NCI-H82 treated with DMSO at 0.1 percent for 48 hours (cell line): ENCODE data around the gene DGKA.
"Not testable (repeated sequence)": the region's sequence is repeated elsewhere in the genome, so short reads cannot be mapped to it uniquely, and the experiment has no call there.

Source experiments
- DNase-seq: peaks from one replicate; lab custom pipeline; 2025; ENCODE audit not compliant: unreplicated experiment; lab: John Stamatoyannopoulos, UW

Gene DGKA

DNA sequence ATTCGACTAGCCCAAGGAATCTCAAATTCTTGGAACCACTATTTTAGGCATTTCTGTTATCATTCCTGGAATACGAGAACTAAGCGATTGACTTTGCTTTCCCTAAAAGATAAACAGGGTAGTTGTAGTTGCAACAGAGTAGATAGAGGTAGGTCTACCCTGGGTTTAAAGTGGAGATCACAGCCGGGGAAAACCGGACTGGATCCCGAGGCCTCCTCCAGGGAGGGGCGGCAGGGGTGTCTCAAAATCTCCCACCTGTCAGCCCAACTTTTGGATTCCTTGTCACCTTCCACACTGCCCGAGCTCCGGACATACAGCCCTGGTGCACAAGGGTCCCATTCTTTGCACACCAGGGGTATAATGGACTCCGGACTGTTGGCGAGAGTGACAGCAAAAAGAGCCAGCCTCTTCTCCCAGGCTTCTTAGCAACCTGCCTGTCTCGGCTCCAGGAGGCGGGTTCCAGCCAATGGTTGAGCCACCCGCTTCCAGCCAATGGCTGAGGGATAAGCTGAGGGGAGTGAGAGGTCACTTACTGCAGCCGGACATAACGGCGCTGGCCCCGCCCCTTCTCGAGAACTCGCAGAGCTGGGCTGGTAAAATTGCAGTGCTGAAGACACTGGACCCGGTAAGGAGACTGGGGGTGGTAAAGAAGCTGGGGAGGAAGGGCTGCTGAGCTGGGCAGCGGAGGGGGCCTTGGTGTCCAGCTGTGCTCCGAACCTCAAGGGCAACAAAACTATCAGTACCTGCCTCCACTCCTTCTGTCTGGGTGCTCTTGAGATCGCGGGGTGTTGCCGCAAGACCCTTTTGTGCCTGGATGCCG lies 66.0 kb downstream of the DGKA start, which contains the start of gene SUOX:
Gene SUOX, plus strand, starts transcription at position 562 of the 820 bp plus-strand sequence. CDS start 4,946 bp downstream, outside the sequence.
- peak; percentile 77 for DNase-seq

DNA sequence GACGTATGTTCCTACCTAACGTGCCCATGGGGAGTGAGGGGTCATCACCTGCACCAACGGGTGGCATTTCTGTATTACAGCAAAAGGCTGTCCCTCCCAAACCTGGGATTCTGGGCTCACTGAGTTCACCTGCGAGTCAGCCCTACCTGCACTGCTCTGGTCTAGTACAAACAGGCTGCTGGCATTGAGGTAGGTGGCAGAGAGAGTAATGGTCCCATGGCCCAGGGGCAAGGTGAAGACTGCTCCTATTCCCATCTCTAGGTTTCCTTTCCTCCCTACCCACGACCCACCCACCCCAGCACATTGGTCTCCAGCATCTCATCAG lies 66.5 kb downstream of the DGKA start:
- DNase-seq = no peak

DNA sequence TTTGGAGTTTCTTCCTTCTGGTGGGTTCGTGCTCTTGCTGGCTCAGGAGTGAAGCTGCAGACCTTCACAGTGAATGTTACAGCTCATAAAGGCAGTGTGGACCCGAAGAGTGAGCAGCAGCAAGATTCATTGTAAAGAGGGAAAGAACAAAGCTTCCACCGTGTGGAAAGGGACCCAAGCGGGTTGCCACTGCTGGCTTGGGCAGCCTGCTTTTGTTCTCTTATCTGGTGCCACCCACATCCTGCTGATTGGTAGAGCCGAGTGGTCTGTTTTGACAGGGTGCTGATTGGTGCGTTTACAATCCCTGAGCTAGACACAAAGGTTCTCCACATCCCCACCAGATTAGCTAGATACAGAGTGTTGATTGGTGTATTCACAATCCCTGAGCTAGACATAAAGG lies 68.6 kb downstream of the DGKA start:
- DNase-seq = not testable (repeated sequence)

DNA sequence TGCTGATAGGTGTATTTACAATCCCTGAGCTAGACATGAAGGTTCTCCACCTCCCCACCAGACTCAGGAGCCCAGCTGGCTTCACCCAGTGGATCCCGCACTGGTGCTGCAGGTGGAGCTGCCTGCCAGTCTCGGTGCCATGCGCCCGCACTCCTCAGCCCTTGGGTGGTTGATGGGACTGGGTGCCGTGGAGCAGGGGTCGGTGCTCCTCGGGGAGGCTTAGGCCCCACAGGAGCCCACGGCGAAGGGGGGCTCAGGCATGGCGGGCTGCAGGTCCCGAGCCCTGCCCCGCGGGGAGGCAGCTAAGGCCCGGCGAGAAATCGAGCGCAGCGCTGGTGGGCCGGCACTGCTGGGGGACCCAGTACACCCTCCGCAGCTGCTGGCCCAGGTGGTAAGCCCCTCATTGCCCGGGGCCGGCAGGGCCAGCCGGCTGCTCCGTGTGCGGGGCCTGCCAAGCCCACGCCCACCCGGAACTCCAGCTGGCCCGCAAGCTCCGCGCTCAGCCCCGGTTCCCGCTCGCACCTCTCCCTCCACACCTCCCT lies 69.1 kb downstream of the DGKA start:
- DNase-seq = not testable (repeated sequence)

DNA sequence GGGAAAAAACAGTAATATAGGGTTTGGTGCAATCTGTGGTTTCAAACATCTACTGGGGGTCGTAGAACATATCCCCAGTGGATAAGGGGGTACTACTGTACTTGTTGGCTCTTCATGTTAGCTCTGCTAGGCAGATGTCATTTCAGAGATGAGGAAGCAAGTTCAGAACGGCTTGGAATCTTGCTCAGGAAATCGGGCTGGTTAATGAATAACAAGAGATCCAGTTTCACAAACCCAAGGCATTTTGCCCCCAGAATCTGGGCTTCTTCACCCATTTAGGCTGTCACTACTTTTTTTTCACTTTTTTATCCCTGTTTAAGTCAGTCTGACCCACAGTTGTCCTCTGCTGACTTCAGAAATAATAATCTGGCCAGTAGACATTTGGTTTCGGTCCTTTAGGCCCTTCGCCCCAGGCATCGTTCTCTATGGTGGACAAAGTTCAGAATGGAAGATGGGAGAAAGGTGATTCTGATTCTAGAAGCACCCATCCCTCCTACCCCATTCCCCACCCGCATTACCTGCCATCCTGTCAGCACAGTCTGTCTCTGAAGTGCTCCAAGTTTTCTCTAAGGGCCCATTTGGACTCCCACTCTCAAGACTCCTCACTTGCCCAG lies 70.6 kb downstream of the DGKA start:
- DNase-seq = no peak

DNA sequence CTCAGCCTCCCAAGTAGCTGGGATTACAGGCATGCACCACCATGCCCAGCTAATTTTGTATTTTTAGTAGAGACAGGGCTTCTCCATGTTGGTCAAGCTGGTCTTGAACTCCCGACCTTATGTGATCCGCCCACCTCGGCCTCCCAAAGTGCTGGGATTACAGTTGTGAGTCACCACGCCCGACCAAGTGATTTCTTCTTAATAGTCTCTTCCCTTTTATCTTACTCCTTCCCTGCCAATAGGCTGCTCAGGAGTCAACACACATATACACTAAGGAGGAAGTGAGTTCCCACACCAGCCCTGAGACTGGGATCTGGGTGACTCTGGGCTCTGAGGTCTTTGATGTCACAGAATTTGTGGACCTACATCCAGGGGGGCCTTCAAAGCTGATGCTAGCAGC lies 72.4 kb downstream of the DGKA start:
- not testable (repeated sequence) for DNase-seq
